Neural progenitor cell (in vitro differentiated cells): ENCODE results near the gene KCNE2. TPM values are rescaled to one million over a fixed set of nuclear protein-coding genes. Genes with fewer than 3 reads are reported as not detected.

Source experiments
- DNase-seq: peaks from one replicate; pipeline ENCODE4 v3.0.0-alpha.2; 2016; ENCODE audit warnings: low spot score
- H2AFZ ChIP-seq: fragments of 200-600 bp; sonication (generic); replicated peaks from 2 replicates; pipeline ENCODE4 v1.6.1; 2016; ENCODE audit warnings: antibody characterized with exemption
- H3F3A ChIP-seq: fragments of 200-600 bp; sonication (generic); 2 replicates; pipeline ENCODE4 v1.6.1; 2016; ENCODE audit warnings: antibody characterized with exemption, low read depth
- H3K27ac ChIP-seq: fragments of 200-600 bp; sonication (generic); 2 replicates; pipeline ENCODE4 v1.5.1; 2016; ENCODE audit warnings: mild to moderate bottlenecking
- H3K27me3 ChIP-seq: fragments of 200-600 bp; sonication (generic); 2 replicates; pipeline ENCODE4 v1.6.1; 2016; ENCODE audit warnings: mild to moderate bottlenecking, moderate library complexity
- H3K36me3 ChIP-seq: fragments of 200-600 bp; sonication (generic); 2 replicates; pipeline ENCODE4 v1.5.1; 2016
- H3K4me1 ChIP-seq: fragments of 200-600 bp; sonication (generic); 2 replicates; pipeline ENCODE4 v1.6.1; 2016; ENCODE audit warnings: mixed run types
- H3K4me2 ChIP-seq: fragments of 200-600 bp; sonication (generic); 2 replicates; pipeline ENCODE4 v1.6.1; 2016
- H3K4me3 ChIP-seq: fragments of 200-600 bp; sonication (generic); 2 replicates; pipeline ENCODE4 v1.5.1; 2016
- H3K79me2 ChIP-seq: fragments of 200-600 bp; sonication (generic); 2 replicates; pipeline ENCODE4 v1.6.1; 2016; ENCODE audit warnings: low read depth
- H3K9ac ChIP-seq: fragments of 200-600 bp; sonication (generic); 2 replicates; pipeline ENCODE4 v1.6.1; 2016
- H3K9me3 ChIP-seq: fragments of 200-600 bp; sonication (generic); 2 replicates; pipeline ENCODE4 v1.5.1; 2016; ENCODE audit warnings: low read depth
- H4K20me1 ChIP-seq: fragments of 200-600 bp; sonication (generic); 2 replicates; pipeline ENCODE4 v1.6.1; 2016; ENCODE audit warnings: low read depth
- H3K27ac Mint-ChIP-seq: 3 replicates; pipeline ENCODE4 v1.8.0; 2021; ENCODE audit warnings: mixed read lengths
- H3K27me3 Mint-ChIP-seq: 2 replicates; pipeline ENCODE4 v1.8.0; 2022; ENCODE audit warnings: low read depth, mild to moderate bottlenecking, inconsistent platforms, moderate library complexity, mixed read lengths; ENCODE audit not compliant: insufficient read depth
- H3K36me3 Mint-ChIP-seq: 3 replicates; pipeline ENCODE4 v1.8.0; 2021; ENCODE audit warnings: mixed read lengths
- H3K4me1 Mint-ChIP-seq: 3 replicates; pipeline ENCODE4 v1.8.0; 2021; ENCODE audit warnings: mixed read lengths
- H3K4me3 Mint-ChIP-seq: 3 replicates; pipeline ENCODE4 v1.8.0; 2021; ENCODE audit warnings: mild to moderate bottlenecking, moderate library complexity, mixed read lengths
- H3K9me3 Mint-ChIP-seq: 3 replicates; pipeline ENCODE4 v1.8.0; 2020; ENCODE audit warnings: mixed read lengths
- EZH2 ChIP-seq: fragments of 200-600 bp; sonication (generic); IDR thresholded peaks from 2 replicates; pipeline ENCODE4 v1.6.1; 2017; ENCODE audit warnings: antibody characterized with exemption, mild to moderate bottlenecking, moderate library complexity
- EZH2phosphoT487 ChIP-seq: fragments of 200-600 bp; sonication (generic); IDR thresholded peaks from 2 replicates; pipeline ENCODE4 v1.6.1; 2017; ENCODE audit warnings: antibody characterized with exemption
- total RNA-seq: library from RNA; depleted of rRNA; stranded (reverse); fragments of >200 nt; gene quantifications from 2 replicates; pipeline ENCODE4 v1.2.3, GENCODE V29; 2015; ENCODE audit warnings: low replicate concordance
- TF ChIP-seq, protein P1 (sequence below): fragments of 200-600 bp; sonication (generic); IDR thresholded peaks from 2 replicates; pipeline ENCODE4 v1.5.1; 2017; ENCODE audit warnings: antibody characterized with exemption, mild to moderate bottlenecking

The KCNE2 gene
- total RNA-seq, 1 donor from 2014 or later = 0.19 TPM

- H3K27me3 ChIP-seq = no peaks in the 10 kb centered on the region
- no peaks in the 10 kb centered on the region for H4K20me1 ChIP-seq
- no peak overlapping the region for H3K27ac ChIP-seq
- H3K9me3 Mint-ChIP-seq = peaks cover 3% of the 10 kb centered on the region
- no peak for TF ChIP-seq EZH2
- TF ChIP-seq, protein P1, sequence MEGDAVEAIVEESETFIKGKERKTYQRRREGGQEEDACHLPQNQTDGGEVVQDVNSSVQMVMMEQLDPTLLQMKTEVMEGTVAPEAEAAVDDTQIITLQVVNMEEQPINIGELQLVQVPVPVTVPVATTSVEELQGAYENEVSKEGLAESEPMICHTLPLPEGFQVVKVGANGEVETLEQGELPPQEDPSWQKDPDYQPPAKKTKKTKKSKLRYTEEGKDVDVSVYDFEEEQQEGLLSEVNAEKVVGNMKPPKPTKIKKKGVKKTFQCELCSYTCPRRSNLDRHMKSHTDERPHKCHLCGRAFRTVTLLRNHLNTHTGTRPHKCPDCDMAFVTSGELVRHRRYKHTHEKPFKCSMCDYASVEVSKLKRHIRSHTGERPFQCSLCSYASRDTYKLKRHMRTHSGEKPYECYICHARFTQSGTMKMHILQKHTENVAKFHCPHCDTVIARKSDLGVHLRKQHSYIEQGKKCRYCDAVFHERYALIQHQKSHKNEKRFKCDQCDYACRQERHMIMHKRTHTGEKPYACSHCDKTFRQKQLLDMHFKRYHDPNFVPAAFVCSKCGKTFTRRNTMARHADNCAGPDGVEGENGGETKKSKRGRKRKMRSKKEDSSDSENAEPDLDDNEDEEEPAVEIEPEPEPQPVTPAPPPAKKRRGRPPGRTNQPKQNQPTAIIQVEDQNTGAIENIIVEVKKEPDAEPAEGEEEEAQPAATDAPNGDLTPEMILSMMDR = no peak
- no peak for TF ChIP-seq EZH2phosphoT487
- peaks cover 12% of the 10 kb centered on the region for H3F3A ChIP-seq
- H3K4me2 ChIP-seq = no peak overlapping the region
- H3K4me3 ChIP-seq = no peak overlapping the region
- H3K4me1 Mint-ChIP-seq = peaks cover 7% of the 10 kb centered on the region
- no peak for DNase-seq
- no peaks in the 10 kb centered on the region for H3K79me2 ChIP-seq
- H3K27ac Mint-ChIP-seq = no peak overlapping the region
- H3K9ac ChIP-seq = no peak overlapping the region
- peaks cover 14% of the 10 kb centered on the region for H3K4me1 ChIP-seq
- H3K4me3 Mint-ChIP-seq = no peak overlapping the region
- H3K27me3 Mint-ChIP-seq = peaks cover 2% of the 10 kb centered on the region
- no peaks in the 10 kb centered on the region for H3K9me3 ChIP-seq
- H2AFZ ChIP-seq = no peak overlapping the region
- no peaks in the 10 kb centered on the region for H3K36me3 Mint-ChIP-seq
- no peaks in the 10 kb centered on the region for H3K36me3 ChIP-seq
Measured at GRCh38 chr21:34352556-34352955, 11.2 kb upstream of the KCNE2 start.

DNA sequence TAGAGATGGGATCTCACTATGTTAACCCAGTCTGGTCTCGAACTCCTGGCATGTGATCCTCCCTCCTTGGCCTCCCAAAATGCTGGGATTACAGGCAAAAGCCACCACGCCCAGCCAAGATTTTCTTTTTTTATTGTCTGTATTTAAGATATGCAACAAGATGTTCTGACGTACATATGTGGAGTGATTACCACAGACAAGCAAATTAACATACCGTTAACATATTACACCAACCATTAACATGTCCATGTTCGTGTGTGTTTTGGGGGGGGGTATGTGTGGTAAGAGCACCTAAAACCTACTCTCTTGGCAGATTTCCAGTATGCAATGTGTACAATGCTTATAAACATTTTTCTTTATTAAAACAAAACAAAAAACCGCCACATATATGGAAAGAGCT is 10.6 kb upstream of the KCNE2 start:
- H3K9me3 Mint-ChIP-seq = no peaks in the 10 kb centered on the region
- H3K27me3 ChIP-seq = no peaks in the 10 kb centered on the region
- H3K27me3 Mint-ChIP-seq = peaks cover 2% of the 10 kb centered on the region
- peaks cover 12% of the 10 kb centered on the region for H3K4me1 ChIP-seq
- no peak overlapping the region for H3K4me3 Mint-ChIP-seq
- TF ChIP-seq EZH2 (no peak), EZH2phosphoT487 (no peak)
- TF ChIP-seq, protein P1 = no peak
- H3K4me3 ChIP-seq = no peak overlapping the region
- no peaks in the 10 kb centered on the region for H4K20me1 ChIP-seq
- no peak overlapping the region for H3K27ac Mint-ChIP-seq
- H3K9ac ChIP-seq = no peak overlapping the region
- no peaks in the 10 kb centered on the region for H3K9me3 ChIP-seq
- no peaks in the 10 kb centered on the region for H3K36me3 ChIP-seq
- peaks cover 3% of the 10 kb centered on the region for H3K4me1 Mint-ChIP-seq
- no peak overlapping the region for H2AFZ ChIP-seq
- no peak overlapping the region for H3K27ac ChIP-seq
- no peak overlapping the region for H3K4me2 ChIP-seq
- H3K79me2 ChIP-seq = no peaks in the 10 kb centered on the region
- peaks cover 12% of the 10 kb centered on the region for H3F3A ChIP-seq
- DNase-seq = no peak
- H3K36me3 Mint-ChIP-seq = no peaks in the 10 kb centered on the region

GRCh38 chr21:34354836-34355235 is 9.0 kb upstream of the KCNE2 start:
- H3K9me3 ChIP-seq = no peaks in the 10 kb centered on the region
- H3K4me1 ChIP-seq = peaks cover 12% of the 10 kb centered on the region
- TF ChIP-seq EZH2phosphoT487 (no peak), EZH2 (no peak)
- TF ChIP-seq, protein P1 = no peak
- Mint-ChIP-seq H3K4me1 (peaks cover 3% of the 10 kb centered on the region), H3K27ac (no peak overlapping the region), H3K4me3 (no peak overlapping the region), H3K9me3 (peaks cover 4% of the 10 kb centered on the region), H3K27me3 (peaks cover 2% of the 10 kb centered on the region), H3K36me3 (no peaks in the 10 kb centered on the region)
- no peak overlapping the region for H3K9ac ChIP-seq
- H3F3A ChIP-seq = peaks cover 12% of the 10 kb centered on the region
- no peaks in the 10 kb centered on the region for H4K20me1 ChIP-seq
- H3K27ac ChIP-seq = no peak overlapping the region
- H3K79me2 ChIP-seq = no peaks in the 10 kb centered on the region
- H3K4me3 ChIP-seq = no peak overlapping the region
- no peak for DNase-seq
- no peak overlapping the region for H2AFZ ChIP-seq
- H3K27me3 ChIP-seq = no peaks in the 10 kb centered on the region
- H3K4me2 ChIP-seq = no peak overlapping the region
- no peaks in the 10 kb centered on the region for H3K36me3 ChIP-seq
